Measurements from ENCODE around the gene SSH3.

DNA sequence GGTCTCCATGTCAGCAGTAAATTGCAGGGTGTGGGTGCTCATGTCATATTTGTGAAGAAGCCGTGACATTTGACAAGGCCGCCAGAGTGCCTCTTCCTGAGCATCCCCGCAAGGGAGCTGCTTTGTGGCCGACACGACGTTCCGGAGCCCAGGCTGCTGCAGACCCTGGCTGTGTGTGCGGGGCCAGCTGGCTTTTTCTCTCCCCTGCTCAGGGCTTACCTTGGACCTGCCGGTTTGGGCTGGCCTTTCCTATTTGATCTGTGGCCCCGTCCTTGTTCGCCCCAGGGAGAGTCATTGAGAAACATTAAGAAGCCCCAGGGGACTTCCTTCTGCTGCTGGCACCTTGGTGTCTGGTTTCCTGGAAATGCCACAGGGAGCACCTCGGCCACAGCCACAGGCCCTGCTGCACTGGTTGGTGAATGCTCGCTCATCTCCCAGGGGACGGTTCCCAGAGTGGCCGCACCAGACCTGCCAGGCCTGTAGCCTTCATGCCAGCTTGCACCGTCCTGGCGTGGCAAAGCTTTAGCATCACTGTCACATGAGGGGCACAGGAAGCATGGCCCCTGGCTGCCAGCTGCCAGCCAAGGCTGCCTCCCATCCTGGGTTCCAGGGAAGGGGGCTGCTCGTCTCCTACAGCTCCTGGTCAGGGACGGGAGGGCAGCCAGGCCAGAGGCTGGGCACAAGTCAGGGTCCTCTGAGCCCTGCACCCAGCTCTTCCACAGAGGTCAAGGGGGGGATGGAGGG lies 31.6 kb upstream of the SSH3 start:
- TF ChIP-seq CTCF (IDR thresholded peaks at IDR 0.05): no peak
- no peak for TF ChIP-seq POLR2AphosphoS5 (IDR thresholded peaks at IDR 0.05)

Measured in prostate gland (tissue), 2 donors.